ELR (cell line): Measurements from ENCODE around the gene IL2.

ENCODE experiments used
- DNase-seq: peaks from one replicate; pipeline ENCODE4 v3.0.0-alpha.2; 2015; ENCODE audit warnings: low read depth

The IL2 gene

GRCh38 chr4:122456231-122457116 is at the start of gene IL2:
IL2 (minus strand) TSS chr4:122456725; CDS start chr4:122456440, 285 bp downstream.
- DNase-seq, result no peak

GRCh38 chr4:122503214-122503613 is 46.7 kb upstream of the IL2 start:
- no peak for DNase-seq

GRCh38 chr4:122500852-122501501 is 44.5 kb upstream of the IL2 start:
- DNase-seq, result no peak

- no peak for DNase-seq
Measured at GRCh38 chr4:122489061-122489460, 32.5 kb upstream of the IL2 start.

- no peak for DNase-seq
Measured at GRCh38 chr4:122483481-122483880, 27.0 kb upstream of the IL2 start.

GRCh38 chr4:122481766-122482405 is 25.4 kb upstream of the IL2 start:
- no peak for DNase-seq

- no peak for DNase-seq
Measured at GRCh38 chr4:122480655-122481487, 24.3 kb upstream of the IL2 start.

- no peak for DNase-seq
Measured at GRCh38 chr4:122479935-122480416, 23.5 kb upstream of the IL2 start.

- no peak for DNase-seq
Measured at GRCh38 chr4:122476745-122477144, 20.2 kb upstream of the IL2 start.

GRCh38 chr4:122476126-122476525 is 19.6 kb upstream of the IL2 start:
- no peak for DNase-seq

- DNase-seq, result no peak
Measured at GRCh38 chr4:122475233-122475632, 18.7 kb upstream of the IL2 start.

- no peak for DNase-seq
Measured at GRCh38 chr4:122469457-122469856, 12.9 kb upstream of the IL2 start.

GRCh38 chr4:122458625-122459024 is 2.1 kb upstream of the IL2 start:
- DNase-seq, result peak; percentile 28

GRCh38 chr4:122453384-122453995 is 3.0 kb downstream of the IL2 start:
- DNase-seq, result no peak

- DNase-seq, result peak; percentile 40
Measured at GRCh38 chr4:122450847-122451246, 5.7 kb downstream of the IL2 start.

- no peak for DNase-seq
Measured at GRCh38 chr4:122434285-122434684, 22.2 kb downstream of the IL2 start.

GRCh38 chr4:122431351-122431750 is 25.2 kb downstream of the IL2 start:
- no peak for DNase-seq

GRCh38 chr4:122423246-122423645 is 33.3 kb downstream of the IL2 start:
- no peak for DNase-seq

- DNase-seq, result peak; percentile 6
Measured at GRCh38 chr4:122412547-122412946, 44.0 kb downstream of the IL2 start.

- no peak for DNase-seq
Measured at GRCh38 chr4:122403861-122404260, 52.7 kb downstream of the IL2 start.
